GM18858 (cell line): ENCODE results near the gene CAMK1D.
"Not testable (repeated sequence)": the region's sequence is repeated elsewhere in the genome, so short reads cannot be mapped to it uniquely, and the experiment has no call there.

ENCODE experiments used
- ATAC-seq: cut with Tn5 transposase; IDR thresholded peaks from one replicate; pipeline ENCODE4 v1.9.1; 2021; ENCODE audit not compliant: unreplicated experiment

CAMK1D gene

DNA sequence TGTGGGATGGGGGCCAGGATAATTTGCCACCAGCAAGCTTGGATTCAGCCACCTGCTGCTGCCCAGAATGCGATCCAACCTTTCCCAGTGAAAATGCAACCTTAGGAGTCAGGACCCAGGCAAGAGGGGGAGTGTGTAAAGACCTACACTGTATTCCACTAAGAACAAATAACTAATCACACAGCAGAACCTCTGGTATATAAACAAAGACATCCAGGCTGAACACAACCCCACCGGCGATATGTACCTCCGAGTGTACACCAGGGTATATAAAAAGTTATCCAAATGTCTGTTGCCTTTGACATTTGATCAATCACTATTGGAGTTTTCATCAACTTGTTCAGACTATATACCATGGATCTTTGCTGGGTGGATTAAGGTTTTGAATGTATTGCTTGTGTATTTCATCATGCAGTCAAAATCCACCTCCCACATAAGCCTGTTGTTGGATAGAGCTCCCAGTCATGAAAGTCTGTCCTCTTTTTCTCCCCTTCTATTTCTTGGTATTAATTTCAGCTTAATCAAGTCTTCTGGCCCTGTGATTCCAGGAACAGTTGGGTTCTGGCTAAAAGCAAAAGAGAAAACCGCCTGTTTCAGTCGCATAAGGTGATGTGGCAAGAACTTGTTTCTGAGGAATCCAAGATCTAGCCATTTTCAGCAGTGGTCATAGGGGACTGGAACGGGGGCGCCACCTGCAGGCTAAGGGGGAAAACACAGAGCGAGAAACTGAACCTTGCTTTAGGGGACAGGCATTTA is 361.4 kb downstream of the CAMK1D start:
- no peak for ATAC-seq

DNA sequence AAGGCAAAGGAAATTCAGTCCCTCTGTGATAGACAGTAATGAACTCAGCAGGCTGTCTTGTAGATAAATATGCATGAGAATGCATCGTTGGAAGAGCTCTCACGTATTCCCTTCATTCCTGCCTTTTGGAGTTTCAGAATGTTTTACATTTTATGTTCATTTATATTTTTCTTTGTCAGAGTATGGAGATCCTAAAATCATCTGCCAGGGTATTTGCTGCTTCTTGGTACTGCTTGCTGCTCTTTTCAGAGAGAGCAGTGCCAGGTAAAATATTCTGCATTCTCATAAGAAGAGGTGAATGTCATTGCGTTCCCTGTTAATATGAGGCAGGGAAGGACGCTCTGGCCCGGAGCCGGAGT is 362.0 kb downstream of the CAMK1D start:
- no peak for ATAC-seq

DNA sequence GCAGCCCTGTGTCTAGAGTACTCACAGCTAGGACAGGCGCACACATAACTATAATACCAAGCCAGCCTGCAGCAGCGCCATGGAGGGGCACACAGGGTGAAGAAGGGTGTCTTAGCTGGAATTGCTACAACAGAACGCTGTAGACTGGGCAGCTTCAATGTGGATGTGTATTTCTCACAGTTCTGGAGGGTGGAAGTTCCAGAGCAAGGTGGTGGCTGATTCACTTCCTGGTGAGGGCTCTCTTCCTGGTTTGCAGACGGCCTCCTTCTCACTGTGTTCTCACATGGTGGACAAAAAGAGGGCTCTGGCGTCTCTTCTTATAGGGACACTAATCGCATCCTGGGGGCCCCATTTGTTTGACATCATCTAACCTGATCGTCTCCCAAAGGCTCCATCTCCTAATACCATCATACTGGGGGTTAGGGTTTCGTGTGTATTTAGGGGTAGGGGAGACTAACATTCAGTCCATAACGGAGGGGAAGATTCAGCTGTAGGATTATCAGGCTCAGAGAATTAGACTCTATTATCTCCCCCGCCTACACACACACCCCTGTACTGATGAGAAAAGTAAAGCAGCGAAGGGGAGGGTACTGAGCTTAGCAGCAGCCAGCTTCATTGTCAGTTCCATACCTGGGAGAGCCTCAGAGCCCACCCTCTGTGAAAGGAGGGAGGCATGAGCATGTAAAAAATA is 363.1 kb downstream of the CAMK1D start:
- no peak for ATAC-seq

DNA sequence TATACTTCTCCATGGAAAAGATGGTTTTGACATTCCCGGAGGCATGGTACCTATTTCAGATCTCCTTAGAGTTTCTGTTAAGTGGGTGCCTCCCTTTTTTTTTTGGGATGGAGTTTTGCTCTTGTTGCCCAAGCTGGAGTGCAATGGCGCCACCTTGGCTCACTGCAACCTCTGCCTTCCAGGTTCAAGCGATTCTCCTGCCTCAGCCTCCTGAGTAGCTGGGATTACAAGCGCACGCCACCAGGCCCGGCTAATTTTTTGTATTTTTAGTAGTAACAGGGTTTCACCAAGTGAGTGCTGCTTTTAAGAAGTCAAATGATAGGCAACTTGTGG is 363.6 kb downstream of the CAMK1D start:
- ATAC-seq: not testable (repeated sequence)

GRCh38 chr10:12716042-12716441 is 366.7 kb downstream of the CAMK1D start:
- no peak for ATAC-seq

DNA sequence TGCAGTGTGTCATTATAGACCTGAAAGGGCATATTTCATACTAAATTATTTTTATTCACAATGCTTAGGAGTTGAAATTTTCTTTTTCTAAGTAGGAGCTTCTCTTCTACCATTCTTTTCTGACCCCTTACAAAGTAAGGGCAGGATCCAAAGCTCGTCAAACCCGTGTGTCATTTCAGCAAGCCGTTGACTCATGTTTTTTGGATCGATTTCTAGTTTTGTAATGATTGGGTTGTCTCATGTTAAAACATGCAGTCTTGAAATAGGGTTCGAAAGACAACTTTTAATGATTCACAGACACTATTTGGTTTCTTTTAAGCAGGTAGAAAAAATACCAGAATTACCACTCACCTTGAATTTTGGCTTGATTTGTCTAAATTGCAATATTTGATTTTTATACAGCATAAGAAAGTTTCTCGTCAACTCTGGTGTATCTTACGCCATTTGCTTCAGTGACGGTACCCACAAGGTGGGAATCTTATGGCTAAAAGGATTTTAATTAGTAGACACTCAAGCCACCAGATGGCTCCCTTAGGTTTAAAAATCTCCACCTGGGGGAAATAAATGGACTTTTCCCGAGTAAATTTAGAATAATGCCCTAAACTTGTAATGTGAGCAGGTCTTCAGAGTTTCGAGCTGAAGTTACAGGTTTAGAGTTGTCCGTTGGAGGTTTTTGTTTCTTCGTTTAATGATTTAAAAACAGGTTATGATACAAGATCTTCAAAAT is 368.8 kb downstream of the CAMK1D start:
- no peak for ATAC-seq

- no peak for ATAC-seq
Measured at GRCh38 chr10:12719365-12719764, 370.0 kb downstream of the CAMK1D start.

- no peak for ATAC-seq
Measured at GRCh38 chr10:12720217-12720981, 371.1 kb downstream of the CAMK1D start.

DNA sequence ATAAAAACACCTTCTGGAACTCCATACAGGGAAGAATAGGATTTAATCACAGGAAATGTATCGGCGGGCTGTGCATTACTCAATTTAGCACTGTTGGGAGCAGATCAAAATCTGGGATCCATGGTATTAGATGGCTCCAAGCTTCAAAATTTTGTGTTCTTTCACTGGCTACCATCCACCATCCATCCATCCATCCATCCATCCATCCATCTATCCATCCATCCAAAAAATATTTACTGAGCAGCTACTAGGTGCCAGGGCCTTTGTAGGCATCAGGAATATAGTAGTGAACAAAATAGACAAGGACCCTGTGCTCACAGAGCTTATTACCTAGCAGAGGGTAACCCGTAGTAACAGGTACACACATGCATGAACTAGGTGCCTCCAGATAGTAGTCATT is 372.0 kb downstream of the CAMK1D start:
- no peak for ATAC-seq

DNA sequence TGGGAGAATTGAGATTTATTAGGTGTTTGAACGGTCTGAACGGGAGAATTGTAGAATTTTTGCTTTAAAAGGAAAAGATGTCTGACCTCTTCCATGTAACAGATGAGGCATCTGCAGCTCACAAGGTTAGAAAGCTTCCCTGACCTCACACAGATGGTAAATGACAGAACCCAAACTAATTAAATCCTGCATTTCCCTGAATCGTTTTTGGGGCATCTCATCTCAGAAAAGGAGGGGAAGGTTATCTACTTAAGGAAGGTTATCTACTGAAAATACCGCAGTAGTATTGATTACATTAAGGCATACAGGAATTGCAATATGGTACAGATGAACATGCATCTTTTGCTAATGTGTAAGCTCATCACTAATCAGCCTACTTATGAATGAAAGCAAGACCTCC is 373.9 kb downstream of the CAMK1D start:
- ATAC-seq: no peak

DNA sequence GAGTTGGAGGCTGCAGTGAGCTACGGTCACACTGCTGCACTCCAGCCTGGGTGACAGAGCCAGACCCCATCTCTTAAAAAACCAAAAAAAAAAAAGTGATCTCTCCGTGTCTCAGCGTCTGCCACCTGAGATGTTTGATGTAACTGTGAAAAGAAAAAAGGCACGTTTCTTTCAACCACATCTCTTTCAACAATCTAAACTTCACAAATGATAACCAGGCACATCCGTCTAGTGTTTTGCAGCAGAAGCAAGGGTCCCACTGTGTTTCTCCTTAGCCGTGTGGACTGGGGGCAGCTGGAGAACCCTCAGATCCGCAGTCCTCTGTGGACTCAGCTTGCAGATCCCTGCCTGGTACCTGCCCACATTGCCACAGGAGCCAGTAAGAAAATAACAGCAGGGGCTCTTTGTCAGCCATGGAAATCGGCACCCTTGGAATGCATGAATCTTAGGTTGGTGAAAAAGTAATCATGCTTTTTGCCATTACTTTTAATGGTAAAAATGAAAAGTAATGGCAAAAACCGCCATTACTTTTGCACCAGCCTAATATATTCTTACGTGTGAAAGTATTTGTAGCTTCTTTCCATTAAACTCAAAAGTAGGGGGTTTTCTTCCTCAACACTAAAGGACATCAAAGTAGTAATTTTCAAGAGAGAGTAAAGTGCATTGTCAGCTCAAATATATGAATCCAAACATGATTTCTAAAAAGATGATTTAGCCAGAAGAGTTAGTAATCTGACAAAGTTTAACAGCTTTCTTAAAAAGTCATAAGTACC is 375.6 kb downstream of the CAMK1D start:
- no peak for ATAC-seq

DNA sequence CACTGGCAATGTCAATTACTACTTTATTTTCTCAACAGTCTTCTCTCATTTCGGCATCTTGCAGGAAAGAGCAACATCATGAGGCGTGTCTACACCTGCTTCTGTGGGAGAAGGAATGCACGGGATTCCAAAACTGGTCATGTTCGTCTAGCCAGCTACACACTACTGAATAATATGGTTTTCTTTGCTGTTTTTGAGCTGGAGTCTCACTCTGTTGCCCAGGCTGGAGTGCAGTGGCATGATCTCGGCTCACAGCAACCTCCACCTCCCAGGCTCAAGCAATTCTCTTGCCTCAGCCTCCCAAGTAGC is 376.2 kb downstream of the CAMK1D start:
- not testable (repeated sequence) for ATAC-seq

DNA sequence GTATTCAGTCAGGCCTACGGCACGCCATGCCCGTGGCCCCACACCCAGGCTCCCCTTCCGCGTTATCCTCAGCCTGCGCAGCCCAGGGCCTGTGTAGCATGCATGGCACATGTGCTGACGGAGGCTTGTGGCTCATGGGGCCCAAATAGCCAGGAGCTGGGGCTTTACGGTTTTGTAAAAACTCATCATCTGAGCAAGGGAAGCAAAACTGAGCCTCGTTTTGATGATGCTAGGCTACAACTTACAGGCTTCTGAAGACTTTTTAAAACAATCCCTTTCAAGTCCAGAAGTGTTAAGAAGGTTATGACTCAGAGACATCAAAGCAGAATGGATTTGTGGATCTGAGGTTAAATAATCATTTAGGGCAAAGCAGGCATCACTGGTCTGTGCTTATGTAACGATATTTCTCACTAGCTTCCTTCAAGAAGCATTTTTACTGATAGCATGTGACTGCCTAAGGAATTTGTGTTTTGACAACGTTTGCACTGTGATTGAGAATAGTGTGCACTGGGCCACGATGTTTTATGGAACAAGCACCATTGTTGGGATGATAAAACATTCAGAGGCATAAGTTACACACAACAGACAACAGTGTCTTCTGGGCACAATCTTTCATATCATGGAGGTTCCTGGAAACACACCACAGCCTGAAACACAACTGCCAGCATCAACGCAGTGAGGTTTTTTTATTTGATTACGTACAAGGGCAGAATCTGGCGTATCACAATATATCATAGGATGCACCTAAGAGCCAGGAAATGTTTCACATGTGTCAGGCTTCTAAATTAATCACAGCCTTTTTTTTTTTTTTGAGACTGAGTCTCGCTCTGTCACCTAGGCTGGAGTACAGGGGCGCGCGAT is 377.9 kb downstream of the CAMK1D start:
- no peak for ATAC-seq

GRCh38 chr10:12727832-12728215 is 378.5 kb downstream of the CAMK1D start:
- ATAC-seq: no peak

- ATAC-seq: no peak
Measured at GRCh38 chr10:12728494-12728893, 379.1 kb downstream of the CAMK1D start.

DNA sequence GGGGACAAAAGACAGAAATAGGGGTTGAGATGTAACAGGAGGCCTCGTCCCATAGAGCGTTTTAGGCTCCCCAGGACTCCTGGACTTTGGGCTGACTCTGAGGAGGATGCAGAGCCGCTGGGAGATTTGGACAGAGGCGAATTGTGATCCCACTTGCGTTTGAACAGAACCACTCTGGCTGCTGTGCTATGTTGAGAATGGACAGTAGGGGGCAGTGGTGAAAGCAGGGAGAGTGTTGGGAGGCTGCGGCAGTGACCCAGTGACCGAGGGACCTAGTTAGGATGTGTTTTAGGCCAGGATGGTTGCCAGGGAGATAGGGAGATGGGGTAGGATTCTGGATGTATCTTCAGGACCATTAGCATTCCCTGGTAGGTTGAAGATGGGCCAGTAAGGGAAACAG is 380.5 kb downstream of the CAMK1D start:
- no peak for ATAC-seq

DNA sequence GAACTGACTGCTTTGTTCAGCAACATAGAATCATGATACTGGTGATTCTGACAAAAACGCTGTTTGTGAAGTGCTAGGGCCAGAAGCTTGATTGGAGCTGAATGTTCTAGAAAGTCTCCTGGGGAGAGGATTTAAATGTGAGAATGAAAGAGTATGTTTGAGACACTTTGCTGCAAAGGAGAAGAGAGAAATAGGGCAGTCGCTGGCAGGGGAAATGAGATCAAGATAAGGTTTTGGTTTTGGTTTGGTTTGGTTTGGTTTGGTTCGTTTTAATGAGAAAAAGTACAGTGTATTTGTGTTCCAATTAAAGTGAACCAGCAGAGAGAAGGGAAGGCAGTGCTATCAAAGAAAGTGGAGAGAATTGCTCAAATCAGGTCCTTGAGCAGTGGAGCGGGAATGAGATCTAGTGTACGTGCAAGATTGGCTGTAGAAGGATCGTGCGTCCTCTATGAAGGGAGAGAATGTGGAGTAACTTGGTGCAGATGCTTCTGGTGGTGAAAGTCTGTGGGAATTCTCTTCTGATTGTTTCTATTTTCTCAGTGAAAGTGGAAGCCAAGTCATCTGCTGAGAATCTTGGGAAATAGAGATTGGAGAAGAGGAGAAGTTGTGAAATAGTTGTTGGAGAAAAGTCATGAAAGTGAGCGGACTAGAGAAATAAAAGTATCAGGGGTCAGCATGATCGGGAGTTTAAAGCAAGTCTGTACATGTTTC is 381.6 kb downstream of the CAMK1D start:
- ATAC-seq: no peak

DNA sequence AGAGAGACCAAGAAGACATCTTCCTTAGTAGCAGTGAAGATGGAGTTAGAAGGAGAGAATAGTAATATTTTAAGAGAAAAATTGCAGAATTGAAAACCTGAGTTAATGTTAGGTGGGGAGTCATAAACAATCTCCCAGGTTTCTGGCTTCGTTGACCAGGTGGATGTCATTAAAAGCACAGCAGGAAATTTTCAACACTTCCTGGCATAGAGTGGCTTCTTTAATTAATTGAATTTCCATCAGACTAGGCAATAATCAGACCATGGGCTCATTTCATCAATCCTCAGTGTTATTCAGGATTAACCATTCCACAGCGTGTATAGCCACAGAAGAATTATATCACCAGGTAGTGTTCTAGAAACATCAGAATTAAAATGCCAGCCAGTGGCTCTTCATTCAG is 383.9 kb downstream of the CAMK1D start:
- no peak for ATAC-seq

GRCh38 chr10:12735843-12736462 is 386.6 kb downstream of the CAMK1D start:
- no peak for ATAC-seq
